Sigmoid colon (tissue), 7 donors: ENCODE results near the gene CYS1. TPM values are rescaled to one million over a fixed set of nuclear protein-coding genes. Genes with fewer than 3 reads are reported as not detected.
A peak's percentile ranks its signal among the peaks of the same experiment; 100 is the strongest.

ENCODE experiments used
- DNase-seq: peaks from one replicate; pipeline ENCODE4 v3.0.0-alpha.2; 2019
- H3K27ac ChIP-seq, 4 donors: fragments of 200-600 bp; sonication (generic); one replicate each; pipeline ENCODE4 v1.5.1; 2016 to 2019; ENCODE audit warnings: mild to moderate bottlenecking in 1 of 4
- H3K27me3 ChIP-seq, 3 donors: fragments of 200-600 bp; sonication (generic); one replicate each; pipeline ENCODE4 v1.5.1; 2019; ENCODE audit warnings: mild to moderate bottlenecking in 1 of 3
- H3K36me3 ChIP-seq, 4 donors: fragments of 200-600 bp; sonication (generic); one replicate each; pipeline ENCODE4 v1.5.1; 2016 to 2019
- H3K4me1 ChIP-seq, 4 donors: fragments of 200-600 bp; sonication (generic); one replicate each; pipeline ENCODE4 v1.5.1; 2017 to 2019
- H3K4me3 ChIP-seq, 4 donors: fragments of 200-600 bp; sonication (generic); one replicate each; pipeline ENCODE4 v1.5.1; 2017 to 2019; ENCODE audit warnings: mild to moderate bottlenecking in 2 of 4, moderate library complexity in 1 of 4
- H3K9me3 ChIP-seq, 4 donors: fragments of 200-600 bp in 3 of 4; sonication (generic) in 3 of 4; one replicate each; pipeline versions ENCODE4 v1.5.1 to v1.6.1; 2013 to 2019
- EP300 ChIP-seq, 4 donors: sonication (generic); formaldehyde crosslinking; IDR thresholded peaks; one replicate each; pipeline ENCODE4 v1.6.1; 2017; ENCODE audit warnings: antibody characterized with exemption in 4 of 4
- POLR2A ChIP-seq, 2 donors: fragments of 450-650 bp; IDR thresholded peaks; one replicate each; pipeline ENCODE4 v1.6.1; 2016; ENCODE audit warnings: antibody characterized with exemption in 2 of 2, mild to moderate bottlenecking in 2 of 2, moderate library complexity in 2 of 2
- POLR2AphosphoS5 ChIP-seq, 4 donors: sonication (generic); formaldehyde crosslinking; IDR thresholded peaks; one replicate each; pipeline ENCODE4 v1.6.1; 2017; ENCODE audit warnings: antibody characterized with exemption in 4 of 4
- WGBS, 2 donors: extraction: QIAGEN DNeasy Blood & Tissue Kit; methylation state at CpG; one replicate each; pipeline ENCODE4 v1.1.7; 2013; 5-methylcytosine and 5-hydroxymethylcytosine counted together
- intact Hi-C: fragments of 100-400 bp; cut with DNase I; formaldehyde crosslinking; loops from one replicate; pipeline ENCODE4 v1.15.1; 2023
- polyA plus RNA-seq, 3 donors: library from polyadenylated mRNA; stranded (reverse); fragments of 200-250 nt; gene quantifications; one replicate each; pipeline ENCODE4 v1.2.3, GENCODE V29; 2013
- total RNA-seq, 4 donors: library from RNA; depleted of rRNA; stranded (reverse); fragments of >200 nt; gene quantifications; one replicate each; pipeline ENCODE4 v1.1.0, GENCODE V29; 2016
- TF ChIP-seq, protein P1 (sequence below), 4 experiments: fragments of 450-650 bp in 3 of 4; fragments of 200-600 bp in 1 of 4; IDR thresholded peaks; one replicate each; pipeline ENCODE4 v1.5.1; 2016 to 2019; ENCODE audit warnings: antibody characterized with exemption in 4 of 4, mild to moderate bottlenecking in 3 of 4, moderate library complexity in 2 of 4
- donor health status: healthy with polysubstance abuse.
- donor health status: Bipolar disorder and iron deficiency.
- donor health status: healthy.

The CYS1 gene
- total and polyA plus RNA-seq, 7 donors, result 0.46 to 24.6 (median 7.5) TPM

DNA sequence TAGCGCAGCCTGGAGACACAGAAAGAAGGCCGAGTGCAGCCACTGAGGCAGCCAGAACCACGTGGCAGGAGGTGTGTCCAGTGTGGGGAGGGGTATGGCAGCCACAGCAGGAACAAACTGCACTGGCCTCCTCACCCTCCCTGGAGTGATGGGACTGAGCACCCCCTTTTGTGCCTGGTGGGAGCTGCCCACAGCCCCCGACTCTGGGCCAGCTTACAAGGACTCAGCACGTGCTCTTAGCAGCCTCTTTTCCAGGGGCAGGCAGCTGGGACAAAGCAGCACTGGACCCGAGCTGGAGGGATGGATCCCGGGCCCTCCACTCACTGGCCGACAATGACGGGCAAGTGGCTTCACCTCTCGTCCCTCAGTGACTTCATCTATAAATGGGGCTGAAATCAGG is 42.1 kb downstream of the CYS1 start:
- 83 to 88% methylated on average over 10 of the region's 10 CpGs for WGBS, 2 donors
- Histone ChIP-seq H3K4me1 (peaks cover 0 to 75% (median 72%) of the 10 kb centered on the region in 4 donors), H3K27ac (peak overlapping the region; percentile 74 to 96 (median 94)), H3K9me3 (no peaks in the 10 kb centered on the region), H3K36me3 (no peaks in the 10 kb centered on the region), H3K27me3 (no peaks in the 10 kb centered on the region), H3K4me3 (no peak overlapping the region)
- DNase-seq, result peak; percentile 64
- TF ChIP-seq POLR2A (IDR thresholded peaks at IDR 0.05) (no peak), EP300 (IDR thresholded peaks at IDR 0.05) (no peak), POLR2AphosphoS5 (IDR thresholded peaks at IDR 0.05) (no peak)
- TF ChIP-seq, protein P1, sequence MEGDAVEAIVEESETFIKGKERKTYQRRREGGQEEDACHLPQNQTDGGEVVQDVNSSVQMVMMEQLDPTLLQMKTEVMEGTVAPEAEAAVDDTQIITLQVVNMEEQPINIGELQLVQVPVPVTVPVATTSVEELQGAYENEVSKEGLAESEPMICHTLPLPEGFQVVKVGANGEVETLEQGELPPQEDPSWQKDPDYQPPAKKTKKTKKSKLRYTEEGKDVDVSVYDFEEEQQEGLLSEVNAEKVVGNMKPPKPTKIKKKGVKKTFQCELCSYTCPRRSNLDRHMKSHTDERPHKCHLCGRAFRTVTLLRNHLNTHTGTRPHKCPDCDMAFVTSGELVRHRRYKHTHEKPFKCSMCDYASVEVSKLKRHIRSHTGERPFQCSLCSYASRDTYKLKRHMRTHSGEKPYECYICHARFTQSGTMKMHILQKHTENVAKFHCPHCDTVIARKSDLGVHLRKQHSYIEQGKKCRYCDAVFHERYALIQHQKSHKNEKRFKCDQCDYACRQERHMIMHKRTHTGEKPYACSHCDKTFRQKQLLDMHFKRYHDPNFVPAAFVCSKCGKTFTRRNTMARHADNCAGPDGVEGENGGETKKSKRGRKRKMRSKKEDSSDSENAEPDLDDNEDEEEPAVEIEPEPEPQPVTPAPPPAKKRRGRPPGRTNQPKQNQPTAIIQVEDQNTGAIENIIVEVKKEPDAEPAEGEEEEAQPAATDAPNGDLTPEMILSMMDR (IDR thresholded peaks at IDR 0.05), result no peak
- intact Hi-C loops, result no loop called here

DNA sequence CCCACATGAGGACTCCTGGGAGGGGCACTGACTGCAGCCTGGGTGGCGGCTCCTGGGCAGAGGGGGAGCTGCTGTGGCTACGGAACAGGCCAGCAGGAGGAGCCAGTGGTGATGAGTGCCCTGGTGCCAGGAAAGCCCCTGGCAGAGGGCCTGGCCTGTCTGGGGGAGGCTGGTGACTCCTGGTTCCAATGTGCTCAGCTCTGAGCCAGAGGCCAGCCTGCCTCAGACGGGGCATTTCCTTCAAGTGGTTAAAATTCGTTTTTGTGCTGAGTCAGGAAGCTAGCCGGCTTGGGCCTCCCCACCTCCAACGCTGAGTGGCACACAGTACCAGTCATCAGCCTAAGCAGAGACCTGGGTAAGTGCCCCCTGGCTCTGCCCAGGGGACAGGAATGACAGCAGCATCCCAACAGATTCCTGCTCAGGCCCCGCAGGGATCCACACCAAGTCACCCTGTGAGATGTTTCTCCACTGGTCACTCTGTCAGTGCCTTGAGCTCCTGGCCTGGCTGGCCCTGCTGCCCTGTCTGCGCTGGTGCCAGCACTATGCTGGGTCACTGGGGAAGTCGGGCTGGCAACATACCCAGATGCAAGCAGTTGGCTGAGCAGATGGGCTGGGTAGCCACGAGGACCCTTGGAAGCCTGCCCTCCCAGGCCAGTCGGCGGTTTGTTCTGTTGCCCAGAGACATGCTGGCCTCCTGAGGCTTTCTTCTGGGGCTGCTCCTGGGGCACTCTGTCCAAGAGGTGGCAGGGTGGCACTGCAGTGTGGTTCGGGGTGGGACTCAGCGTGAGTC is 43.9 kb downstream of the CYS1 start:
- H3K4me1 ChIP-seq, result peaks cover 0 to 62% (median 58%) of the 10 kb centered on the region in 4 donors
- no peaks in the 10 kb centered on the region for H3K9me3 ChIP-seq
- peak; percentile 91 for DNase-seq
- H3K4me3 ChIP-seq, result no peak overlapping the region
- H3K27ac ChIP-seq, result peak overlapping the region; percentile 64 to 96 (median 84)
- WGBS, 2 donors, result 58 to 61% methylated on average over 14 of the region's 14 CpGs
- H3K27me3 ChIP-seq, result no peaks in the 10 kb centered on the region
- TF ChIP-seq EP300 (IDR thresholded peaks at IDR 0.05) (no peak), POLR2AphosphoS5 (IDR thresholded peaks at IDR 0.05) (peak in 3 of 4 donors; percentile 12 to 41 (median 19)), POLR2A (IDR thresholded peaks at IDR 0.05) (no peak)
- TF ChIP-seq, protein P1 (IDR thresholded peaks at IDR 0.05), result peak; percentile 30 to 48 (median 41)
- no peaks in the 10 kb centered on the region for H3K36me3 ChIP-seq
- intact Hi-C loops, result loop anchor here (2.0 kb wide), 1 partner anchor 51 kb away; no protein-coding TSS in a partner anchor

DNA sequence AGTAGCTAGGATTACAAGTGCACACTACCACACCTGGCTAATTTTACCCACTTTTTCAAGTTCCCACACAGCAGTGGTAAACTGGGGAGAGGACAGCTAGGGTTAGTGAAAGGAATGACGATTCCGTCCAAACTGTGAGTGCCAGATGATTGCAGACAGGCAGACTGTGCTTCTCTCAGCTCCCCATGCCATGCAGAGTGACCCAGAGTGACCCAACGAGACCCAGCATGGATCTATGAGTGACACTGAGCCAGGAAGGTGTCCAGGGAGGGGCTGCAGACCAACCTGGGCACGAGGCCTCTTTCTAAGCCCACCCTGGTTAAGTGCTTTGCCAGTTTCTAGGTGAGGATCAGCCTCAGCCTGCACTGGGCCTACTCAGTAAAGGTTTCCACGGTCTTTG is 44.6 kb downstream of the CYS1 start:
- Histone ChIP-seq H3K36me3 (no peaks in the 10 kb centered on the region), H3K4me1 (peaks cover 0 to 55% (median 52%) of the 10 kb centered on the region in 4 donors), H3K27ac (peak overlapping the region; percentile 64 to 96 (median 84)), H3K9me3 (no peaks in the 10 kb centered on the region), H3K4me3 (no peak overlapping the region), H3K27me3 (no peaks in the 10 kb centered on the region)
- no peak for DNase-seq
- intact Hi-C loops, result loop anchor here (2.0 kb wide), 1 partner anchor 51 kb away; no protein-coding TSS in a partner anchor
- TF ChIP-seq POLR2A (IDR thresholded peaks at IDR 0.05), result no peak
- TF ChIP-seq, protein P1 (IDR thresholded peaks at IDR 0.05), result no peak
- no peak for TF ChIP-seq EP300 (IDR thresholded peaks at IDR 0.05)
- no peak for TF ChIP-seq POLR2AphosphoS5 (IDR thresholded peaks at IDR 0.05)
- 71 to 75% methylated on average over 5 of the region's 5 CpGs for WGBS, 2 donors

DNA sequence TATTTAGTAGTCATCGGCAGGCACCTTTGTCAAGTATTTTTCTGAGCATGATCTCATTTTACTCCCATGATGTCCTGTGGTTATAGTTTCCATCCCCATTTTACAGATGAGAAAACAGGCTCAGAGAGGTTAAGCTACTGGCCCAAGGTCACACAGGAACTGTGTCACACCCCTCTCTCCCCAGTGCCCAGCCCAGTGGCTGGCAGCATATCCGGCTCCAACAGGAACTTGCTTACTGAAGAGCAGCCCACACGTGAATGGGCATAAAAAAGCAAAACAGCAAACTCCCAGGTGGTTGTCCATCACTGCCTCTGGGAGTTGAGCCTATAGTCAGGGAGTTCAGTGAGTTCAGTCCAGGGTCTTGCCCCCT is 45.2 kb downstream of the CYS1 start:
- intact Hi-C loops, result no loop called here
- WGBS, 2 donors, result 61 to 72% methylated on average over 3 of the region's 3 CpGs
- Histone ChIP-seq H3K36me3 (no peaks in the 10 kb centered on the region), H3K27me3 (no peaks in the 10 kb centered on the region), H3K27ac (peak overlapping the region in 2 of 4 donors; percentile 74 to 96), H3K4me1 (peaks cover 0 to 50% (median 46%) of the 10 kb centered on the region in 4 donors), H3K9me3 (no peaks in the 10 kb centered on the region), H3K4me3 (no peak overlapping the region)
- TF ChIP-seq POLR2AphosphoS5 (IDR thresholded peaks at IDR 0.05) (no peak), EP300 (IDR thresholded peaks at IDR 0.05) (no peak), POLR2A (IDR thresholded peaks at IDR 0.05) (no peak)
- TF ChIP-seq, protein P1 (IDR thresholded peaks at IDR 0.05), result no peak
- no peak for DNase-seq
